H1 (cell line): ENCODE data around the gene FAM241B. TPM values are rescaled to one million over a fixed set of nuclear protein-coding genes. Genes with fewer than 3 reads are reported as not detected.

Experiments used
- CTCF ChIA-PET: fragments of 300-600 bp; sonication (Branson Sonifier 250); formaldehyde crosslinking; loops from one replicate; lab custom pipeline; 2021; ENCODE audit not compliant: partially characterized antibody; lab: Charles Lee
- POLR2A ChIA-PET: fragments of 300-600 bp; sonication (Branson Sonifier 250); formaldehyde crosslinking; loops from one replicate; lab custom pipeline; 2021; ENCODE audit warnings: inconsistent platforms; ENCODE audit not compliant: partially characterized antibody; lab: Charles Lee
- DNase-seq, 2 experiments: peaks; one replicate each; pipeline versions ENCODE4 v3.0.0 to v3.0.0-alpha.2; 2010 to 2022; ENCODE audit warnings: low spot score in 2 of 2, low read depth in 1 of 2, mixed read lengths in 1 of 2
- FAIRE-seq: peaks from 2 replicates; lab custom pipeline; 2011; peaks lifted over from hg19 to GRCh38; lab: Jason Lieb, UNC
- H2AFZ ChIP-seq: 2 replicates; pipeline ENCODE4 v1.8.1; 2012; ENCODE audit warnings: low read length, inconsistent platforms
- H2AK5ac ChIP-seq: 2 replicates; pipeline ENCODE4 v1.6.1; 2013; ENCODE audit warnings: low read depth, low read length
- H2BK120ac ChIP-seq: replicated peaks from 2 replicates; pipeline ENCODE3; 2013; ENCODE audit warnings: low read depth, low read length, inconsistent platforms
- H2BK12ac ChIP-seq: 2 replicates; pipeline ENCODE4 v1.6.1; 2013; ENCODE audit warnings: low read depth, low read length
- H2BK15ac ChIP-seq: 2 replicates; pipeline ENCODE4 v1.6.1; 2013; ENCODE audit warnings: low read length
- H2BK20ac ChIP-seq: 2 replicates; pipeline ENCODE4 v1.6.1; 2013; ENCODE audit warnings: low read length
- H2BK5ac ChIP-seq: 2 replicates; pipeline ENCODE4 v1.6.1; 2013; ENCODE audit warnings: low read depth, low read length
- H3K14ac ChIP-seq: 2 replicates; pipeline ENCODE4 v1.6.1; 2013; ENCODE audit warnings: inconsistent platforms; ENCODE audit not compliant: insufficient read length
- H3K18ac ChIP-seq: 2 replicates; pipeline ENCODE4 v1.6.1; 2013; ENCODE audit warnings: low read length; ENCODE audit errors: extremely low read depth
- H3K23ac ChIP-seq: 2 replicates; pipeline ENCODE4 v1.6.1; 2013; ENCODE audit warnings: inconsistent platforms; ENCODE audit not compliant: insufficient read length
- H3K23me2 ChIP-seq: 2 replicates; pipeline ENCODE4 v1.6.1; 2013; ENCODE audit warnings: low read depth, low read length
- H3K27ac ChIP-seq: 2 replicates; pipeline ENCODE4 v1.6.1; 2011; ENCODE audit warnings: low read depth, low read length, inconsistent platforms
- H3K27me3 ChIP-seq, 4 experiments: replicated peaks in 1 of 4; 1 replicate in 1 of 4; 2 replicates in 3 of 4; pipeline versions ENCODE4 v1.6.1 to v1.8.1; 2011 to 2013; ENCODE audit warnings: low read length in 3 of 4, mild to moderate bottlenecking in 3 of 4, inconsistent platforms in 2 of 4, mixed read lengths in 2 of 4, moderate library complexity in 1 of 4; ENCODE audit not compliant: control insufficient read depth in 3 of 4, insufficient read depth in 3 of 4; ENCODE audit errors: extremely low read depth in 1 of 4
- H3K36me3 ChIP-seq, 4 experiments: 2 replicates each; pipeline versions ENCODE4 v1.6.1 to v1.8.1; 2011 to 2013; ENCODE audit warnings: mild to moderate bottlenecking in 4 of 4, low read length in 3 of 4, moderate library complexity in 2 of 4, control low read depth in 1 of 4, inconsistent platforms in 1 of 4; ENCODE audit not compliant: insufficient read depth in 4 of 4, control insufficient read depth in 2 of 4
- H3K4ac ChIP-seq: replicated peaks from 2 replicates; pipeline ENCODE3; 2013; ENCODE audit warnings: low read length, low read depth, mixed read lengths, inconsistent platforms; ENCODE audit not compliant: insufficient read length
- H3K4me1 ChIP-seq, 4 experiments: replicated peaks in 1 of 4; 1 replicate in 1 of 4; 2 replicates in 3 of 4; pipeline versions ENCODE4 v1.6.1 to v1.8.1; 2011 to 2013; ENCODE audit warnings: low read length in 3 of 4, inconsistent platforms in 2 of 4, mixed read lengths in 1 of 4; ENCODE audit not compliant: insufficient read depth in 4 of 4, control insufficient read depth in 3 of 4
- H3K4me2 ChIP-seq, 2 experiments: 2 replicates each; pipeline versions ENCODE4 v1.6.1 to v1.8.1; 2011 to 2013; ENCODE audit warnings: low read depth in 2 of 2, low read length in 2 of 2, control low read depth in 1 of 2, inconsistent platforms in 1 of 2, mild to moderate bottlenecking in 1 of 2; ENCODE audit not compliant: insufficient read depth in 1 of 2
- H3K4me3 ChIP-seq, 4 experiments: fragments of 200-600, 300-600 bp in 1 of 4; sonication (generic), shearing (Covaris generic), sonication (Bioruptor Twin) in 1 of 4; 2 replicates each; pipeline versions ENCODE4 v1.5.1 to v1.8.1; 2011 to 2016; ENCODE audit warnings: low read length in 4 of 4, low read depth in 3 of 4, control low read depth in 2 of 4, inconsistent platforms in 2 of 4, mild to moderate bottlenecking in 2 of 4, mixed read lengths in 1 of 4, moderate library complexity in 1 of 4; ENCODE audit not compliant: insufficient read depth in 2 of 4; ENCODE audit errors: extremely low read depth in 1 of 4
- H3K56ac ChIP-seq: replicated peaks from 2 replicates; pipeline ENCODE3; 2013; ENCODE audit warnings: low read depth, mild to moderate bottlenecking, mixed read lengths, low read length, inconsistent platforms; ENCODE audit not compliant: insufficient read length
- H3K79me1 ChIP-seq: 2 replicates; pipeline ENCODE4 v1.6.1; 2013; ENCODE audit warnings: low read depth, low read length, control low read depth
- H3K79me2 ChIP-seq, 2 experiments: 2 replicates each; pipeline versions ENCODE4 v1.6.1 to v1.8.1; 2012 to 2013; ENCODE audit warnings: low read length in 2 of 2, mild to moderate bottlenecking in 2 of 2, inconsistent platforms in 1 of 2; ENCODE audit not compliant: insufficient read depth in 2 of 2, control insufficient read depth in 1 of 2
- H3K9ac ChIP-seq, 4 experiments: replicated peaks in 1 of 4; 1 replicate in 1 of 4; 2 replicates in 3 of 4; pipeline versions ENCODE4 v1.6.1 to v1.8.1; 2011 to 2013; ENCODE audit warnings: low read depth in 3 of 4, low read length in 3 of 4, control low read depth in 2 of 4, mild to moderate bottlenecking in 2 of 4, moderate library complexity in 2 of 4, inconsistent platforms in 1 of 4; ENCODE audit errors: extremely low read depth in 1 of 4
- H3K9me3 ChIP-seq, 2 experiments: 2 replicates each; pipeline versions ENCODE4 v1.6.1 to v1.8.1; 2012 to 2013; ENCODE audit warnings: mild to moderate bottlenecking in 2 of 2, moderate library complexity in 2 of 2, control low read depth in 1 of 2, inconsistent platforms in 1 of 2, low read depth in 1 of 2, low read length in 1 of 2, mixed read lengths in 1 of 2; ENCODE audit not compliant: insufficient read depth in 2 of 2
- H4K20me1 ChIP-seq, 2 experiments: replicated peaks in 1 of 2; 2 replicates each; pipeline versions ENCODE3 to v1.8.1; 2011 to 2013; ENCODE audit warnings: inconsistent platforms in 2 of 2, low read length in 2 of 2, mild to moderate bottlenecking in 1 of 2; ENCODE audit not compliant: insufficient read depth in 2 of 2, control insufficient read depth in 1 of 2
- H4K5ac ChIP-seq: 2 replicates; pipeline ENCODE4 v1.6.1; 2013; ENCODE audit warnings: low read length, low read depth, mixed read lengths, inconsistent platforms; ENCODE audit not compliant: insufficient read length
- H4K8ac ChIP-seq: 2 replicates; pipeline ENCODE4 v1.8.0; 2013; ENCODE audit warnings: mild to moderate bottlenecking, moderate library complexity, low read length, inconsistent platforms; ENCODE audit not compliant: insufficient read depth; ENCODE audit errors: extremely low read depth
- H4K91ac ChIP-seq: replicated peaks from 2 replicates; pipeline ENCODE3; 2013; ENCODE audit warnings: low read length, mixed read lengths, inconsistent platforms; ENCODE audit not compliant: insufficient read length
- BACH1 ChIP-seq: IDR thresholded peaks from 2 replicates; pipeline ENCODE4 v1.6.1; 2012; ENCODE audit warnings: low read length, improper control_type of control experiment
- BCL11A ChIP-seq, 2 experiments: IDR thresholded peaks; one replicate each; pipeline ENCODE4 v1.6.1; 2011; ENCODE audit warnings: low read depth in 2 of 2, low read length in 2 of 2, mild to moderate bottlenecking in 2 of 2
- CBX8 ChIP-seq: fragments of 300-800, 300-1000 bp; sonication (generic); IDR thresholded peaks from 2 replicates; pipeline ENCODE4 v1.7.1; 2016; ENCODE audit warnings: low read depth, low read length, borderline replicate concordance
- CTBP2 ChIP-seq: IDR thresholded peaks from 2 replicates; pipeline ENCODE4 v1.7.0; 2011; ENCODE audit warnings: borderline replicate concordance, mild to moderate bottlenecking, moderate library complexity, mixed read lengths, low read length; ENCODE audit not compliant: insufficient read depth, insufficient read length
- JUN ChIP-seq: IDR thresholded peaks from 2 replicates; pipeline ENCODE4 v1.6.1; 2011; ENCODE audit warnings: low read depth, mild to moderate bottlenecking, improper control_type of control experiment, low read length
- MAFK ChIP-seq: IDR thresholded peaks from 2 replicates; pipeline ENCODE4 v1.6.1; 2012; ENCODE audit warnings: low read depth, mild to moderate bottlenecking, improper control_type of control experiment, low read length
- NANOG ChIP-seq: IDR thresholded peaks from 2 replicates; pipeline ENCODE4 v1.6.1; 2011; ENCODE audit warnings: low read length, low read depth, mild to moderate bottlenecking, inconsistent platforms; ENCODE audit not compliant: insufficient read depth, poor library complexity, severe bottlenecking
- PHF8 ChIP-seq: fragments of 200-600 bp; sonication (generic); conservative IDR thresholded peaks from 2 replicates; pipeline ENCODE4 v1.7.1; 2012; ENCODE audit warnings: low read depth, mild to moderate bottlenecking, inconsistent platforms, low read length, moderate library complexity
- POLR2A ChIP-seq, 2 experiments: IDR thresholded peaks; 1 replicate in 1 of 2; 2 replicates in 1 of 2; pipeline ENCODE4 v1.6.1; 2011; ENCODE audit warnings: low read depth in 2 of 2, low read length in 2 of 2, mild to moderate bottlenecking in 2 of 2; ENCODE audit errors: control extremely low read depth in 1 of 2
- SP4 ChIP-seq: IDR thresholded peaks from 2 replicates; pipeline ENCODE4 v1.6.1; 2012; ENCODE audit warnings: low read length, inconsistent platforms
- WGBS, 2 experiments: shearing (Covaris generic) in 1 of 2; methylation state at CpG; one replicate each; pipeline versions ENCODE4 v1.1.6 to v1.1.7; 2013 to 2015; ENCODE audit warnings: low lambda C conversion rate in 2 of 2, mixed read lengths in 2 of 2, inconsistent platforms in 1 of 2, low coverage in 1 of 2, missing lambda C conversion rate in 1 of 2; ENCODE audit not compliant: insufficient replicate concordance in 2 of 2, insufficient coverage in 1 of 2, insufficient read length in 1 of 2; ENCODE audit errors: extremely low coverage in 1 of 2, missing lambda C conversion rate in 1 of 2; 5-methylcytosine and 5-hydroxymethylcytosine counted together
- polyA plus RNA-seq, 7 experiments: library from polyadenylated mRNA; depleted of rRNA in 3 of 7; stranded (reverse) in 5 of 7; unstranded in 2 of 7; fragments of >200 nt in 5 of 7; fragments of 200-250 nt in 2 of 7; gene quantifications; 1 replicate in 5 of 7; 2 replicates in 1 of 7; 4 replicates in 1 of 7; pipeline versions ENCODE4 v1.2.1 to v1.2.3, GENCODE V29; 2011 to 2013; ENCODE audit warnings: missing spikeins in 2 of 7, mixed read lengths in 2 of 7
- total RNA-seq: library from RNA; stranded (reverse); fragmentation: NEBNext Ultra II Directional; extraction: Animal tissue kit (Norgen Biotek cat#: 25700); gene quantifications from 2 replicates; pipeline ENCODE4 v1.2.1, GENCODE V29; 2021
- TF ChIP-seq, protein P1 (sequence below): IDR thresholded peaks from 2 replicates; pipeline ENCODE4 v1.6.1; 2012; ENCODE audit warnings: inconsistent platforms
- TF ChIP-seq, protein P2 (sequence below): IDR thresholded peaks from 2 replicates; pipeline ENCODE4 v1.6.1; 2011; ENCODE audit warnings: low read depth, mild to moderate bottlenecking, low read length; ENCODE audit not compliant: insufficient read depth
- TF ChIP-seq, protein P3 (sequence below): IDR thresholded peaks from 2 replicates; pipeline ENCODE4 v1.6.1; 2012; ENCODE audit warnings: inconsistent platforms

FAM241B gene
- total and polyA plus RNA-seq, 2 of the 8 experiments (the other 6 are each of a cell fraction or from before 2014, with no cell fraction given), result 19.3 to 30.1 TPM

- no peak overlapping the region for H2BK12ac ChIP-seq
- peaks cover 0 to 6% (median 5%) of the 10 kb centered on the region in 4 experiments; a peak in 4 of 7 replicates for H3K4me1 ChIP-seq
- H3K27me3 ChIP-seq, result no peaks in the 10 kb centered on the region; a peak in 2 of 7 replicates
- H3K79me1 ChIP-seq, result no peaks in the 10 kb centered on the region
- FAIRE-seq, result no peak
- no peaks in the 10 kb centered on the region for H4K20me1 ChIP-seq
- no peak overlapping the region for H3K4ac ChIP-seq
- no peak overlapping the region for H4K91ac ChIP-seq
- ChIA-PET POLR2A (no interaction called here), CTCF (interaction anchor here (1.0 to 59.4 kb wide), 10 partner anchors 2 to 214 kb away, joined by 3 to 1374 read pairs (median 291); partner anchors contain the start of gene NEUROG3)
- no peak overlapping the region for H3K27ac ChIP-seq
- no peaks in the 10 kb centered on the region for H3K9me3 ChIP-seq
- H2BK15ac ChIP-seq, result no peak overlapping the region
- no peak overlapping the region for H4K5ac ChIP-seq
- no peaks in the 10 kb centered on the region for H3K36me3 ChIP-seq
- no peaks in the 10 kb centered on the region; the same call in 1 of the 2 replicates for H3K23me2 ChIP-seq
- H3K9ac ChIP-seq, result no peak overlapping the region
- no peak overlapping the region for H2BK5ac ChIP-seq
- H3K79me2 ChIP-seq, result no peaks in the 10 kb centered on the region
- H3K4me2 ChIP-seq, result no peak overlapping the region
- no peak overlapping the region for H2BK120ac ChIP-seq
- H3K23ac ChIP-seq, result no peak overlapping the region
- H4K8ac ChIP-seq, result no peak overlapping the region
- no peak overlapping the region for H3K14ac ChIP-seq
- H3K18ac ChIP-seq, result no peak overlapping the region
- no peak overlapping the region for H2AFZ ChIP-seq
- H3K56ac ChIP-seq, result no peak overlapping the region
- 95% methylated on average over 5 of the region's 5 CpGs; no CpG with 5 or more reads in 1 of the 2 experiments for WGBS, 2 experiments
- no peak overlapping the region for H2BK20ac ChIP-seq
- DNase-seq, result no peak
- H3K4me3 ChIP-seq, result no peak overlapping the region
- H2AK5ac ChIP-seq, result no peak overlapping the region
- TF ChIP-seq CBX8, result no peak
- no peak for TF ChIP-seq PHF8
- TF ChIP-seq POLR2A (IDR thresholded peaks at IDR 0.05; ENCODE audit: control extremely low read depth in 1 of 2, low read depth in 2 of 2, low read length in 2 of 2), result no peak
- no peak for TF ChIP-seq JUN
- no peak for TF ChIP-seq BCL11A (IDR thresholded peaks at IDR 0.05; ENCODE audit: low read depth in 2 of 2, low read length in 2 of 2)
- no peak for TF ChIP-seq NANOG
- no peak for TF ChIP-seq CTBP2
- TF ChIP-seq, protein P1, sequence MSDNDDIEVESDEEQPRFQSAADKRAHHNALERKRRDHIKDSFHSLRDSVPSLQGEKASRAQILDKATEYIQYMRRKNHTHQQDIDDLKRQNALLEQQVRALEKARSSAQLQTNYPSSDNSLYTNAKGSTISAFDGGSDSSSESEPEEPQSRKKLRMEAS, result no peak
- TF ChIP-seq, protein P2, sequence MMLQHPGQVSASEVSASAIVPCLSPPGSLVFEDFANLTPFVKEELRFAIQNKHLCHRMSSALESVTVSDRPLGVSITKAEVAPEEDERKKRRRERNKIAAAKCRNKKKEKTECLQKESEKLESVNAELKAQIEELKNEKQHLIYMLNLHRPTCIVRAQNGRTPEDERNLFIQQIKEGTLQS, result no peak
- no peak for TF ChIP-seq MAFK
- TF ChIP-seq, protein P3, sequence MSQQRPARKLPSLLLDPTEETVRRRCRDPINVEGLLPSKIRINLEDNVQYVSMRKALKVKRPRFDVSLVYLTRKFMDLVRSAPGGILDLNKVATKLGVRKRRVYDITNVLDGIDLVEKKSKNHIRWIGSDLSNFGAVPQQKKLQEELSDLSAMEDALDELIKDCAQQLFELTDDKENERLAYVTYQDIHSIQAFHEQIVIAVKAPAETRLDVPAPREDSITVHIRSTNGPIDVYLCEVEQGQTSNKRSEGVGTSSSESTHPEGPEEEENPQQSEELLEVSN, result no peak
- TF ChIP-seq SP4, result no peak
- TF ChIP-seq BACH1, result no peak
Measured at GRCh38 chr10:69648461-69648860, 18.4 kb downstream of the FAM241B start.
